NCI-H82 (cell line): ENCODE data around the gene GRID1.

Source experiments
- DNase-seq: peaks from one replicate; lab custom pipeline; 2025; lab: John Stamatoyannopoulos, UW

GRID1 gene

DNA sequence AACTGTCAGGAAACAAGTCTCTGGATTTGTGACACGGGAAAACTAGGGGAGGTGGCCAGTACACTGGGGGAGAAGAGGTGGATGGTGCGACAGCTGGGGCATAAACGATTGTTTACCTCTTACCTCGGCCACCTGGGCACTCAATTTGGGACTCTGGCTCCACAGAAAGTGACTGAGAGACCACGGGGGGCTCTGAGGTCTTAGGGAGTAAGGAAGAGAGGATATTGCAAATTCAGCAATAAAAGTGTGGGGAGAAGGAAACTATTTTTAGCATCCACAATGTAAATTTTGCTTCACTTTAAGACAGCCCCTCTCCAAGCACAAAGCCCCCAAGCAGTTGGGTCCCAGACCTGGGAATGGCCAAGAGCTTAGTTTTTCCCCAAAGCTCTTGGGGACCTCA, 440.5 kb downstream of the GRID1 start:
- DNase-seq: peak; percentile 3

GRCh38 chr10:85925201-85925750, 441.3 kb downstream of the GRID1 start:
- no peak for DNase-seq

DNA sequence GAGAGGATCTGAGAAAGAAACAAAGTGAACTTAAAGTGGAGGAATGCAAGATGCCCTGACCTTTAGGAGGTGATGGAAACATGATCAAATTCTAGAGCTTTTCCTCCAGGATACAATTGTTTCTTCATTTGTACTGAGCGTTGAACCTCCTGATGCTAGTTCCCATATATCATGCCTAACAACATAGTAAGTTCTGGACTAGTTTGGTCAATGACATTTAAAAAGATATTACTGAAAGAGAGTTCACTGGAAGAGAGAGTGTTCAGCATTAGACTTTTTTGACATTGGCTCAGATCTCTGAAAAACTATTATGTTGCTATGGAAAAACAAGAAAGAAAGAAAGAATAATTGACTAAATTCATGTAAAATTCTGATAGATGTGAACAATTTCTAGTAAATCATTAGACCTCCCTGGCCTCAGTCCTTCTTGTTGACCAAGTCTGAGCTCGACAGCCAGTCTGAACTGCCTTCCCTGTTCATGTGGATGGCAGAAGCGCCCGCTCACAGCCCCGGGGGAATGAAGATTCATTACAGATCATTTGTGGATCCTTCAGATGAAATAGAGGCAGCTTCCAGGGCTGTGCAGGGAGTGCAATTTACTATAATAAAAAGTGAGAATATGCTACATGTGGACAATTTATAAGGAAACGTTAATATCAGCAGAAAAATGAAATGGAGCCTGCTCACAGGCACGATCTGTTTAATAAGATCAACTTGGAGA, 442.1 kb downstream of the GRID1 start:
- no peak for DNase-seq

DNA sequence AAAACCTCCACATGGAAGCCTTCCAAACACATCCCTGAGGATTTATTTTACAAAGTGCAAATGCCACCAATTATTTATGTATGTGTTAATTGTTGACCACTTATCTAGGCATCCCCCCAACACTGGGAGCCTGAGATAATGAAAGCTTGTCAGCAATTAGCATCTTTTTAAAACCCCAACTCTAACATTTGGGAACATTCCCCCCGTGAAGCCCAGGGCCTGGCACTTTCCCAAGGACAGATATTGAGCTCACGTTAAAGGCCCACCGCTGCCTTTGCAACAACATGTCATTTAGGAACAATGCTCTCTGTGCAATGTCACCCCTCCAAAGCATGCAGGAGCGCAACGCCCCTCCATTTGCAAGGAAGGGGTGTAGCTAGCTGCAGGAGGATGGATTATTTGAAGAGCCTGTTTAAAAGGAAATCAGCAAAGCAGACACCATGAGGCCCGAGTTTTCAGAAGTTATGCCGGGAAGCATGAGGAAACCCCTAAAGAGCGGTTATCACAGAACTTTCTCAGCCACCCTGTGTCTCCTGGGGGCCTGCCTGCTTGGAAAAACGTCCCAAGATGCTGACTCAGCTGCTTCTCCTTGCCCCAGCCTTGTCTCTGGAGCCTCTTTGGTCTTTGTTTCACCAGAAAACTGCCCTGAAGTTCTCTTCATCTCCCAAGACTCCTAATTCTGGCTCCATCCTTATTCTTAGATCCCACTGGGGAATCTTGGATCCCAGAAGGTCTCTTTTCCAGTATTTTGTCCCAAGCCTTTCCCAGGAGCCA, 444.1 kb downstream of the GRID1 start:
- no peak for DNase-seq

DNA sequence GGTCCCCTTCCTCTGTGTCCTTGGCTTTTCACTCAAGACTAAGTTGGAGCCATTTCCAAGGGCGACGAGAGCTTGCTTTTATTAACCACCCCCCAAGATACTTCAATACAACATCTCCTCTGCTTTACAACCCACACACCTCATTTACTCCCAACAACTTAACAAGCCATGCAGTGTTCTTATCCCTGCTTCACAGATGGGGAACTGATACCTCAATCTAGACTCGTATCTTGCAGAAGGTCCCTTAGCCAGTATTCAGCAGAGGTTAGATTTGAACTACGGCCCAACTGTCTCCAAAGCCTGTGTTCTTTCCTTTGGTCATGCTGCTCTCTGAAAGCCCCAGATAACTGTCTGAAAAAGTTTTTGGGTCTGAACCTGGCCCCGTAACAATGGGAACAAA, 444.8 kb downstream of the GRID1 start:
- no peak for DNase-seq

DNA sequence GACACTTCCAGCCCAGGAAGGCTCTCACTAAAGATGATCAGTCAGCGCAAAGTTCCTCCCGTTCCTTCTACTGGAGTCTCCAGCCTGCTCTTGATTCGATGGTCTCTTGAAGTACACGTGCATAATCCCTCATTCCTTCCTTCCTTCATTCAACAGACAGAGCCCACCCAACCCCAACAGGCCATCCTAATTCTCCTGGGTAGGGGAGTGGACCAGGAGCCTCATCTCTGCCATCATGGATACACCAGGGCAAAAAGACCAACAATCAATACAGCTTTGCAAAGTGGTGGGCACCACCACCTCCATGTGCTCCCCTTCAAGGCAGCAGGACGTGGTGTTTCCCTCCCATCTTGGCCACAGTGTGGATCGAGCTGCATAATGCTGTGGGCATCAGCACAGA, 446.3 kb downstream of the GRID1 start:
- no peak for DNase-seq

GRCh38 chr10:85919491-85920021, 447.0 kb downstream of the GRID1 start:
- DNase-seq: no peak

DNA sequence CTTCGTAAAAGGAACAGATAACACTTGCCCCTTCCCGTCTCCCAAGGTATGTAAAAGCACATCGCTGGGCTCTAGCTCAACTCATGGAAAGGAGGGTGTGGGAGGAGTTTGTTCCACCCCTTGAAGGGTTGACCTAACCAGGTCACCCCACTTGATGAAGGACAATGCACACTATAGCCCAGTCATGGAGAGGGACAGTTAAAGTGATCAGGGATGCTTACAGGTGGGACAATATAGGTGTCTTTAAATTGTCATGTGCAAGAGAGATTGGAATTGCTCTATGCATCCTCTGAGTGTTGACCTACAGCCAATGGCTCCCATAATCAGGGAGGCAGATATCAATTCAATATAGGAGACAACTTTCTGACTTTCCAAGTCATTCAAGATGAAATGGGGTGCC, 448.2 kb downstream of the GRID1 start:
- DNase-seq: no peak

- DNase-seq: no peak
These were observed 449.0 kb downstream of the GRID1 start for GRCh38 chr10:85917601-85918000.

GRCh38 chr10:85916994-85917573, 449.5 kb downstream of the GRID1 start:
- DNase-seq: no peak

- no peak for DNase-seq
These were observed 450.3 kb downstream of the GRID1 start for GRCh38 chr10:85916286-85916685.

GRCh38 chr10:85915245-85915846, 451.2 kb downstream of the GRID1 start:
- DNase-seq: no peak

- DNase-seq: no peak
These were observed 451.9 kb downstream of the GRID1 start for GRCh38 chr10:85914720-85915119.

- DNase-seq: no peak
These were observed 458.1 kb downstream of the GRID1 start for GRCh38 chr10:85908462-85908861.

- no peak for DNase-seq
These were observed 464.5 kb downstream of the GRID1 start for GRCh38 chr10:85902051-85902450.

DNA sequence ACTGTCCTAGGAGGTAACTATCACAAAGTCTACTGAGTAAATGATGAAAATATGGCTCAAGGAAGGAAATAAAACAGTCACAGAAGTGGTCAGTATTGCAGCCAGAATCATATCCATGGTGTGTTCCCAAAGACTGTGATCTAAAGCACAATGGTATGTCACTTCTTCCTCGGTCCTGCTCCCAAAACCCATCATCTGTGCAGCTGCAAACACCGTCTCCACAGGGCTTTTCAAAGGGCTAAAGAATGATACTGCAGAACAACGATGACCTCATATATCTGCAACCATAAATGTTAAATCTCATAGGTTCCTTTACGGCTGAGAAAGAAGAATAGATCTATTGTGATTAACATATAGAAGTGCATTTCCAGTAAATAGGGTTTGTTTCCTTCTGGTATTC, 465.0 kb downstream of the GRID1 start:
- no peak for DNase-seq

DNA sequence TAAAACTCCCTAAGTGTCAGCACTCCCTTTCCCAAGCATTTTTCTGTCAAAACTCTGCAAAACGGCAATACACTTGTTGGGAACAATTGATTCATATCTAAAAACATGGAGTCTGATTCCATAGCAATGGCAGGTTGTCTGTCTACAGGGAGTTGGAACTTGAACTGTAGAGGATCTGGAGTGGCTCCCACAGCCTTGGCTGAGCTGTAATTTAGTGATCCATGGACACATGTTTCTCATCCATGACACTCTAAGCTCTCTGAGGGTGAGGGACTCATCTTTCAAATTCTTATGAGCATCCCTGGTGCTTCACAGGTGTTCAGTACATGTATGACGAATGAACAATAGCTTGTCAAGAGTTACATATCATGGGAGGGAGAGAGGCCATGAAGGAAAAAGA, 466.1 kb downstream of the GRID1 start:
- DNase-seq: no peak

DNA sequence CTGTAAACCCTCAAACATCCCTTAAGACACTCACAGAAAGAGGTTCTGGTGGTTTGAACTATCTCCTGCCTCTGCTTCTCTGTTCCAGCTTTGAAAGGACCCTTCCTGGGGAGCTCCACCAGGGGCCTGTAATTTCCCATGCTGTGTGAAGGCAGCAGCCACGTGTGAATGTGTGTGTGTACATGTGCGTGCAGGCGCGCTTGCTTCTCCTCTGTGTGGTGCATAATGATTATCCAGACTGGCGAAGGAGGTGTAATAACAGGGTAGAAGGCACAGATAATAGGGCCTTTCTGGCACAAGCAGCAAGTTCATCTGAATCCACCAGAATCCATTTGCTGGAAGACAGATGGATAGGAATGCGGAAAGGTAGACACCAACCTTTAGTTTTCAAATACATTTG, 466.5 kb downstream of the GRID1 start:
- DNase-seq: no peak

DNA sequence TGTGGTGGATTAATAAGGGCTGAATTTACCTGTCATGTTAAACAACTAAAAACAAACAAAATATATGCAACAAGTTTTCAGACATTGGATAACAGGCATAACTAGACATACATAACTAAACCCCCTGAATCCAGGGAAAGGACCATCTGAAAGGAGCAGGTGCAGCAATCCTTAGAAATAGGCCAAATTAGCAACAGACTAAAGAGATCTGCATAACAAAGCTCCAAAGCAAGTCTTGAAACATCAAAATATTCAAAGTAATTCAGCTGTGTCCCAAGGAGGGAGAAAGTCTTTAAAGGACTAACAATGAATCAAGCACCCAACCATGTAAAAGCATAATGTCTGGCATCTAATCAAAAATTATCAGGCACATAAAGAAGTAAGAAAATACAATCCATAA, 475.1 kb downstream of the GRID1 start:
- DNase-seq: no peak

DNA sequence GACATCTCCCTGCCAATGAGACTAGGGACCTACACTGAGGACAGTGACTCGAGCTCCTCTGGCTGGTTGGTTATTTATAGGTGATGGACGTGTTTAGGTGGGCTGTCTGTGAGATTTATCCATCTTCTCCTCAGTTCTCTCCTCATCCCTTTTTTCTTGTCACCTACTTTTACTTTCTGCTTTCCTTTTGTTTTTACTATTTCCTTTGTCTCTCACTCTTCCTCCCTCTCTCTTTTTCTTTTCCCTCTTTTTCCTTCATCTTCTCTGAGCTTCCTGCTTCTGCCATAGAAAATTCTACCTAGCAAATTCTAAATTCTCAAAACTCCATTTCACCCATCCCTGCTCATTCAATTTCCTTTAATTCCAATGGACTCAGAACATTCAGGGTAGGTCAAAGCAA, 478.0 kb downstream of the GRID1 start:
- DNase-seq: no peak

- DNase-seq: no peak
These were observed 478.6 kb downstream of the GRID1 start for GRCh38 chr10:85888004-85888403.

DNA sequence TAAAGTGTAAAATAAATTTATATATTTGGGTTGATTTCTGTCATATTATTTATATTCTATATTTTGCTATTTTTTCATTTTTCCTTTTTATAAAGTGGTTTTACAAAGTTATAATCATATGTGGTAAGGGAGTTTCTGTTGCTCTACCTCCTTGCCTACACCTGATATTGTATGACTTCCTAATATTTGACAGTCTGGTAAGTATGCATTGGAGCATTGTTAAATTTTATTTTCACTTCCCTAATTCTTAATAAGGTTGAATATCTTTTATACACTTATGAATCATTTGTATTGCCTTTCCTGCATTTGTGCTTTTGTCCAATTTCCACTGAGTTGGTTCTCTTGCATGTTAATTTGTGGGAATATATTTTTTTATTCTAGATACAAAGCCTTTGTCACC, 492.4 kb downstream of the GRID1 start:
- DNase-seq: no peak
